ENCODE measurements around the gene PLPPR4.

GRCh38 chr1:99232172-99232571 lies 32.1 kb upstream of the PLPPR4 start:
- TF ChIP-seq CTCF (conservative IDR thresholded peaks at IDR 0.05) (no peak), EZH2 (IDR thresholded peaks at IDR 0.05; ENCODE audit: low read depth) (no peak)
